Endothelial cell of umbilical vein (primary cell): Measurements from ENCODE around the gene SYNDIG1.

Experiments used
- CTCF ChIP-seq, 2 donors: IDR thresholded peaks; 1 replicate in 1 of 2; 2 replicates in 1 of 2; pipeline ENCODE4 v1.5.1; 2011; ENCODE audit warnings: low read length in 2 of 2, mild to moderate bottlenecking in 2 of 2, moderate library complexity in 2 of 2, control low read depth in 1 of 2, inconsistent platforms in 1 of 2, low read depth in 1 of 2; ENCODE audit not compliant: insufficient read depth in 1 of 2; ENCODE audit errors: extremely low read depth in 1 of 2
- EZH2 ChIP-seq: IDR thresholded peaks from 2 replicates; pipeline ENCODE4 v1.6.1; 2012; ENCODE audit warnings: borderline replicate concordance, low read depth, mild to moderate bottlenecking, moderate library complexity, low read length, inconsistent platforms; ENCODE audit not compliant: severe bottlenecking
- JUN ChIP-seq: IDR thresholded peaks from 2 replicates; pipeline ENCODE4 v1.6.1; 2011; ENCODE audit warnings: borderline replicate concordance, low read depth; ENCODE audit not compliant: insufficient read length, insufficient read depth
- MAX ChIP-seq: IDR thresholded peaks from 2 replicates; pipeline ENCODE4 v1.6.1; 2011; ENCODE audit not compliant: insufficient read depth, insufficient read length
- MYC ChIP-seq: IDR thresholded peaks from one replicate; pipeline ENCODE4 v1.6.1; 2011; ENCODE audit warnings: mild to moderate bottlenecking, low read depth, low read length
- POLR2A ChIP-seq: IDR thresholded peaks from 2 replicates; pipeline ENCODE4 v1.6.1; 2012; ENCODE audit warnings: low read depth, mild to moderate bottlenecking, control low read depth, low read length
- POLR2AphosphoS5 ChIP-seq: IDR thresholded peaks from 2 replicates; pipeline ENCODE4 v1.6.1; 2012; ENCODE audit warnings: low read depth, mild to moderate bottlenecking, control low read depth, low read length, moderate library complexity; ENCODE audit not compliant: insufficient read depth

GRCh38 chr20:24632581-24632980 is 163.2 kb downstream of the SYNDIG1 start:
- no peak for TF ChIP-seq CTCF (IDR thresholded peaks at IDR 0.05; ENCODE audit: extremely low read depth in 1 of 2, insufficient read depth in 1 of 2, low read depth in 1 of 2, low read length in 2 of 2)
- TF ChIP-seq JUN, result no peak
- no peak for TF ChIP-seq MAX
- no peak for TF ChIP-seq POLR2AphosphoS5
- no peak for TF ChIP-seq POLR2A
- no peak for TF ChIP-seq EZH2
- no peak for TF ChIP-seq MYC
